C4-2B (cell line): ENCODE measurements around the gene C9.
"Not testable (repeated sequence)": the region's sequence is repeated elsewhere in the genome, so short reads cannot be mapped to it uniquely, and the experiment has no call there.

Experiments used
- H3K27ac ChIP-seq: fragments of 450-650 bp; 2 replicates; pipeline ENCODE4 v1.5.1; 2017
- CTCF ChIP-seq: fragments of 450-650 bp; conservative IDR thresholded peaks from 2 replicates; pipeline ENCODE4 v1.5.1; 2017; ENCODE audit warnings: mild to moderate bottlenecking
- ZFX ChIP-seq: fragments of 450-650 bp; IDR thresholded peaks from 2 replicates; pipeline ENCODE4 v1.6.1; 2017

The C9 gene

GRCh38 chr5:39342460-39342859 is 21.8 kb downstream of the C9 start:
- TF ChIP-seq CTCF (no peak), ZFX (no peak)

GRCh38 chr5:39341896-39342295 is 22.4 kb downstream of the C9 start:
- no peak overlapping the region for H3K27ac ChIP-seq
- no peak for TF ChIP-seq CTCF
- TF ChIP-seq ZFX: no peak

More at GRCh38 chr5:39342460-39342859, 21.8 kb downstream of the C9 start:
- no peak overlapping the region for H3K27ac ChIP-seq

GRCh38 chr5:39340506-39340905 is 23.8 kb downstream of the C9 start:
- no peak for TF ChIP-seq ZFX
- TF ChIP-seq CTCF: no peak
- H3K27ac ChIP-seq: no peak overlapping the region

- TF ChIP-seq ZFX (no peak), CTCF (no peak)
- no peak overlapping the region for H3K27ac ChIP-seq
These were observed 26.9 kb downstream of the C9 start for GRCh38 chr5:39337252-39337915.

GRCh38 chr5:39334296-39334695 is 30.0 kb downstream of the C9 start:
- H3K27ac ChIP-seq: not testable (repeated sequence)

GRCh38 chr5:39333104-39333503 is 31.2 kb downstream of the C9 start:
- no peak overlapping the region for H3K27ac ChIP-seq
- TF ChIP-seq CTCF (no peak), ZFX (no peak)

GRCh38 chr5:39331861-39332381 is 32.4 kb downstream of the C9 start:
- TF ChIP-seq CTCF (no peak), ZFX (no peak)
- H3K27ac ChIP-seq: no peak overlapping the region

GRCh38 chr5:39328731-39329130 is 35.6 kb downstream of the C9 start:
- H3K27ac ChIP-seq: no peak overlapping the region

More at GRCh38 chr5:39328731-39329130, 35.6 kb downstream of the C9 start:
- TF ChIP-seq CTCF (no peak), ZFX (no peak)
